Right cardiac atrium (tissue), 5 donors: ENCODE measurements around the gene DCAF15. TPM values are rescaled to one million over a fixed set of nuclear protein-coding genes. Genes with fewer than 3 reads are reported as not detected.

Source experiments
- ATAC-seq, 2 donors: fragments of 200-7000 bp; cut with Tn5 transposase; one replicate each; pipeline versions ENCODE4 v1.8.0 to v1.9.1; 2020; ENCODE audit warnings: moderate library complexity in 2 of 2, mild to moderate bottlenecking in 1 of 2
- DNase-seq, 3 donors: peaks; one replicate each; pipeline ENCODE4 v3.0.0-alpha.2; 2020
- H3K27ac ChIP-seq: one replicate; pipeline ENCODE4 v1.5.1; 2013; ENCODE audit warnings: mild to moderate bottlenecking, low read length, control low read depth, moderate library complexity
- H3K27me3 ChIP-seq: one replicate; pipeline ENCODE4 v1.6.1; 2013; ENCODE audit not compliant: control insufficient read depth, insufficient read depth
- H3K4me1 ChIP-seq: one replicate; pipeline ENCODE4 v1.6.1; 2013; ENCODE audit warnings: low read length; ENCODE audit not compliant: control insufficient read depth, insufficient read depth
- H3K4me3 ChIP-seq: one replicate; pipeline ENCODE4 v1.5.1; 2013; ENCODE audit warnings: low read length, control low read depth
- H3K9me3 ChIP-seq: one replicate; pipeline ENCODE4 v1.6.1; 2013; ENCODE audit warnings: low read length; ENCODE audit not compliant: control insufficient read depth
- WGBS: extraction: QIAGEN DNeasy Blood & Tissue Kit; methylation state at CpG from one replicate; pipeline ENCODE4 v1.1.7; 2013; 5-methylcytosine and 5-hydroxymethylcytosine counted together
- intact Hi-C, 4 donors: fragments of 100-400 bp; cut with DNase I; formaldehyde crosslinking; loops; one replicate each; pipeline versions ENCODE4 v1.11.0 to v1.14.0; 2022 to 2023
- polyA plus RNA-seq: library from polyadenylated mRNA; stranded (reverse); fragments of 200-250 nt; gene quantifications from one replicate; pipeline ENCODE4 v1.2.3, GENCODE V29; 2013
- total RNA-seq, 4 donors: library from RNA; stranded (reverse); fragmentation: NEBNext Ultra II Directional; extraction: Animal tissue kit (Norgen Biotek cat#: 25700); gene quantifications; one replicate each; pipeline ENCODE4 v1.2.1, GENCODE V29; 2021
- donor health status: healthy with polysubstance abuse.
- donor health status: DM: no; HTN: yes; CAD: no.
- donor health status: DM: no; HTN: no; CAD: no.
- donor health status: DM: no; HTN: yes; CAD: no; lungs with severe emphysema.
- donor health status: DM: yes; HTN: yes; CAD: no.

Gene DCAF15
- total and polyA plus RNA-seq, 5 donors, result 20.3 to 24.1 (median 21.5) TPM

DNA sequence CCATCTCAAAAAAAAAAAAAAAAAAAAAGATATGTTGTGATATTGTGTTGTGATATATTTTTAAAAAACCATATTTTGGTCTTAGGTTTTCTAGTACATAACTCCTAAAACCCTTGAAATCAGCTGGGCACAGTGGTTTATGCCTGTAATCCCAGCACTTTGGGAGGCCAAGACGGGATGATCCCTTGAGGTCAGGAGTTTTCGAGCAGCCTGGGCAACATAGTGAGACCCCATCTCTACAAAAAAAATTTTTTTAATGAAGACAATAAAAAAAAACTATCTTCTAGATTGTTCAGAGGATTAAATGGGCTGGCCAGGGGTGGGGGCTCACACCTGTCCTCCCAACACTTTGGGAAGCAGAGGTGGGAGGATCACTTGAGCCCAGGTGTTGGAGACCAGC, 1.3 kb upstream of the DCAF15 start:
- H3K27ac ChIP-seq, result no peak overlapping the region
- no peaks in the 10 kb centered on the region for H3K9me3 ChIP-seq
- 87% methylated on average over 2 of the region's 2 CpGs for WGBS
- ATAC-seq (no peak), DNase-seq (no peak)
- H3K4me3 ChIP-seq, result no peak overlapping the region
- H3K27me3 ChIP-seq, result no peaks in the 10 kb centered on the region
- H3K4me1 ChIP-seq, result peaks cover 5% of the 10 kb centered on the region
- intact Hi-C loops, result no loop called here

DNA sequence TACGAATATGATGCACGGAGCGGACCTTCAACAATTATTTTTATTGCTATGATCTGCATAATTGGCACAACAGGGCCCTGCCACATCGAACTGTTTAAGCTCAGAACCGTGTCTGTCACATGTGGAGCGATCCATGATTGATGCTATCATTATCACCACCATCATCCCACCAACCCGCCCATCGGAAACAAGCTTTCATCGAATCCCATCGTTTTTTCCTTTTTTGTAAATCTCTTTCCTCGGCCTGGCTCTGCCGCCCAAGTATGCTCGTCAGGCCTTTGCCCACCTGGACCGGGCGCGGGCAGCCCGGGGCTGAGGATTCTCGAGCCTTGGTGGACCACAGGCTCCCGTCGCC, 533 bp upstream of the DCAF15 start:
- ATAC-seq (no peak), DNase-seq (no peak)
- H3K27ac ChIP-seq, result no peak overlapping the region
- WGBS, result 13% methylated on average over 20 of the region's 20 CpGs
- H3K27me3 ChIP-seq, result no peaks in the 10 kb centered on the region
- H3K9me3 ChIP-seq, result no peaks in the 10 kb centered on the region
- H3K4me3 ChIP-seq, result peak overlapping the region; percentile 29
- intact Hi-C loops, result no loop called here
- peaks cover 5% of the 10 kb centered on the region for H3K4me1 ChIP-seq

DNA sequence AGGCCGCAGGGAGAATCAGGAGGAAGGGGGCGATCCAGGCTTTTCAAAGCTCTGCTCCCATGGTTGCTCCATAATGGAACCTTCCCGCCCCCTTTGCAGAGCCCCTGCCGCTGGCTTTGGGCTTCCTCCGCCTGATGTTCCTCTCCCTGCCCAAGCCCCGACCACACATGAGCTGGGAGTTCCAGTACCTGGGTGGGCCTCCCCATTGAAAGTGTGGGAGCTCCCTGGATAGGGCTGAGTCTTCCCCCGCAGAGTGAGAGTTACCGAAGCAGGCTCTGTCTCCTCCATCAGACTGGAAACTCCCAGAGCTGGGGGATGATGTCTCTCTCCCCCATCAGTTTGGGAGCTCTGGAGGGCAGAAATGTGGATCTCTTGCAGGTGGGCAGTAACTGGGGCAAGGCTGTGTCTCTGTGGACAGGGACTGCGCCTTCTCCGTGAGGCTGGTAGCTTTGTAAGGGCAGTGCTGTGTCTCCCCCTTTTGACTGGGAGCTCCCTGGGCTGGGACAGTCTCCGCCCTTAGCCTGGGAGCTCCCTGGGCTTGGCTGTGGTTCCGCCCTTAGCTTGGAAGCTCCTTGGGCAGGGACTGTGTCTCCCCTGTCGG, 722 bp downstream of the DCAF15 start:
- peaks cover 5% of the 10 kb centered on the region for H3K4me1 ChIP-seq
- H3K4me3 ChIP-seq, result peak overlapping the region; percentile 93
- peak; percentile 57 to 77 (median 72) for DNase-seq
- no peaks in the 10 kb centered on the region for H3K9me3 ChIP-seq
- H3K27ac ChIP-seq, result peak overlapping the region; percentile 15
- intact Hi-C loops, result no loop called here
- H3K27me3 ChIP-seq, result no peaks in the 10 kb centered on the region
- WGBS, result 6% methylated on average over 13 of the region's 13 CpGs
- peak; percentile 12 to 48 for ATAC-seq

DNA sequence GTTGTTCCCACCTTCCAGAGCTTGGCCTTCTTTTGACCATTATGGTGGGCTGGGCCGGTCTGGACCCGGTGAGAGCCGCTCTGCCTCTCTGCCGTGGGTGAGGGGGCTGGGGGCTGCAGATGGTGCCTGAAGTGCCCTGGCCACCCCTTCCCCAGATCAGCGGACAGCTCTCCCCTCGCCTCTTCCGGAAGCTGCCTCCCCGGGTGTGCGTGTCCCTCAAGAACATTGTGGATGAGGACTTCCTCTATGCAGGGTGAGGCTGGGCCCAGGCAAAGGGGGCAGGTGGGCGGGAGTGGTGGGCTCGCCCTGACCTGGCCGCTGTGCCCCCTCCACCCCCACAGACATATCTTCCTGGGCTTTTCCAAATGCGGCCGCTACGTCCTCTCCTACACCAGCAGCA, 1.9 kb downstream of the DCAF15 start:
- DNase-seq (no peak), ATAC-seq (no peak)
- intact Hi-C loops, result no loop called here
- Histone ChIP-seq H3K27ac (no peak overlapping the region), H3K4me1 (peaks cover 5% of the 10 kb centered on the region), H3K9me3 (no peaks in the 10 kb centered on the region), H3K4me3 (no peak overlapping the region), H3K27me3 (no peaks in the 10 kb centered on the region)
- WGBS, result 95% methylated on average over 15 of the region's 15 CpGs

DNA sequence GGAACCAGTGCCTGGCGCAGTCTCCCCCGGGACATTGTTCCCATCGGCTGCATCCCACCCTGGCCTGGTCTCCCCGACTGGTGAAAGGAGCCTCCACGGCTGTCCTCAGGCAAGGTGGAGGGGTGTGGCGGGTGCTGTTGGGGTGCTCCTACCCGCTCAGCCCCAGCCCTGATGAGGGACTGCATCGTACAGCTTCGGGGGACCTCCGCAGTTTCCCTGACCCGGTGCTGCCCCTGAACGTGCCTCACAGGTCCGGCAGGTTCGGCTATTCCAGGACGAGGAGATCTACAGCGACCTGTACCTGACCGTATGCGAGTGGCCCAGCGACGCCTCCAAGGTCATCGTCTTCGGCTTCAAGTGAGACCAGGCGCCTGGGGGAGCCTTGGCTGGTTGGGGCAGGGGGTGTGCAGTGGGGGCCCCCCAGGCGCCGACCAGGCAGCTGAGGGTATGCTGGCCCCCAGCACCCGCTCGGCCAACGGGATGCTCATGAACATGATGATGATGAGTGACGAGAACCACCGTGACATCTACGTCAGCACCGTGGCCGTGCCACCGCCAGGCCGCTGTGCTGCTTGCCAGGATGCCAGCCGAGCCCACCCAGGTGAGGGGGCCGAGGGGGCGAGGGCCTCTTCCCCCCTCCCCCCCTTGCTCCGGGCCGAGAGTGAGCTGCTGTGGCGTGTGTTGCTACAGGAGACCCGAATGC, 3.5 kb downstream of the DCAF15 start:
- H3K27ac ChIP-seq, result no peak overlapping the region
- ATAC-seq, result no peak
- DNase-seq, result peak in 1 of 3 donors; percentile 62
- no peaks in the 10 kb centered on the region for H3K27me3 ChIP-seq
- intact Hi-C loops, result no loop called here
- 93% methylated on average over 42 of the region's 42 CpGs for WGBS
- no peaks in the 10 kb centered on the region for H3K9me3 ChIP-seq
- peaks cover 5% of the 10 kb centered on the region for H3K4me1 ChIP-seq
- no peak overlapping the region for H3K4me3 ChIP-seq

DNA sequence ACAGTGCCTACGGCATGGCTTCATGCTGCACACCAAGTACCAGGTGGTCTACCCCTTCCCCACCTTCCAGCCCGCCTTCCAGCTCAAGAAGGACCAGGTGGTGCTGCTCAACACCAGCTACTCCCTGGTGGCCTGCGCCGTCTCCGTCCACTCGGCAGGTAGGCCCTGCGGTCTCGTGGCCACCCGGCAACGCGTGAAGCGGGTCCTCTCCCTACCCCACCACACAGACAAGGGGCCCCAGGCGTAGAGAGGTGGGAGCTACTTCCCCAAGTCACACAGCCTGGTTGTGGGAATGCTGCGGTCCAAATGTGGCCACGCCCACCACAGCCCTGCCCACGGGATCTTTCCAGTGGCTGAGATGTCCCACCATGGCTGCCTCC, 4.0 kb downstream of the DCAF15 start:
- Histone ChIP-seq H3K4me3 (no peak overlapping the region), H3K4me1 (peaks cover 5% of the 10 kb centered on the region), H3K27me3 (no peaks in the 10 kb centered on the region), H3K9me3 (no peaks in the 10 kb centered on the region), H3K27ac (no peak overlapping the region)
- no peak for ATAC-seq
- intact Hi-C loops, result no loop called here
- 93% methylated on average over 16 of the region's 16 CpGs for WGBS
- DNase-seq, result peak in 1 of 3 donors; percentile 52

DNA sequence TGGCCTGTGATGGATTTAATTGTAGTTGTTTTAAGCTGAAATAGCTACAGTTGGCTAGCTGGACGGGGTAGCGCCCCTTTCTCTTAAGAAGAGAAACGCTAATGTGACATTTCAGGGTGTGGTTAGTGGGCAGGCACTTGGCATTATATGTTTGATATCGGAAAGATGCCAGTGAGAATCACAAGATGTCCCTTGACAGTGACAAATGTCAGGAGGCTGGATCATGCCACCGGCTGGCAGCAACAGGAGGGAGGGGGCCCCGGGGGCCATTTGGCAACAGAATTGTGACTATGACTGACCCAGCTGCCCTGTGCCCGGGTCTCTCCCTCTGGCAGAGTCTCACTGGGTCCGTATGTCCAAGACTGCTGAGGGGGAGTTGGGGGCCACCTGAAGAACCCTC, 4.7 kb downstream of the DCAF15 start:
- intact Hi-C loops, result no loop called here
- H3K27ac ChIP-seq, result no peak overlapping the region
- no peak for ATAC-seq

DNA sequence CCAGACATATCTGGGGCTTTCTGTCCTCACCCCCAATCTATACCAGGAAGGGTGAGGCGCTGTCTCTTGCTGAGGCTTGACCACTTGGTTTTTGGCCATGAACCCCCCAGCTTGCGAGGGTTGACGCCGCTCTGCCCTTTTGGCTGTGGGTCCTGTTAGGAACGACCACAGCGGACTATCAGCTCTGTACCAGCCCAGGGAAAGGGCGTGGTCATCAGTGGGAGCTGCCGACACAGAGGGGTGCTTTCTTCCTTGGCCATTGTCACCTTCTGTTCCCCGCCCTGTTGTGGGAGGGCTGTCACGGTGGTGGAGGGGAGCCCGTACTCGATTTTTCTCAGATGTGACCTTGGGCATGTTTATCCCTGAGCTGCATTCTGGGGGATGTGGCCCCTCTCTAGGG, 5.7 kb downstream of the DCAF15 start:
- ATAC-seq (no peak), DNase-seq (no peak)
- Histone ChIP-seq H3K27ac (no peak overlapping the region), H3K4me3 (no peak overlapping the region), H3K4me1 (peaks cover 5% of the 10 kb centered on the region), H3K9me3 (no peaks in the 10 kb centered on the region), H3K27me3 (no peaks in the 10 kb centered on the region)
- intact Hi-C loops, result no loop called here
- WGBS, result 80% methylated on average over 12 of the region's 12 CpGs

More for the DNA sequence above, 4.7 kb downstream of the DCAF15 start:
- no peak overlapping the region for H3K4me3 ChIP-seq
- WGBS, result 71% methylated on average over 8 of the region's 8 CpGs
- peak in 1 of 3 donors; percentile 81 for DNase-seq
- no peaks in the 10 kb centered on the region for H3K9me3 ChIP-seq
- peaks cover 5% of the 10 kb centered on the region for H3K4me1 ChIP-seq
- no peaks in the 10 kb centered on the region for H3K27me3 ChIP-seq

DNA sequence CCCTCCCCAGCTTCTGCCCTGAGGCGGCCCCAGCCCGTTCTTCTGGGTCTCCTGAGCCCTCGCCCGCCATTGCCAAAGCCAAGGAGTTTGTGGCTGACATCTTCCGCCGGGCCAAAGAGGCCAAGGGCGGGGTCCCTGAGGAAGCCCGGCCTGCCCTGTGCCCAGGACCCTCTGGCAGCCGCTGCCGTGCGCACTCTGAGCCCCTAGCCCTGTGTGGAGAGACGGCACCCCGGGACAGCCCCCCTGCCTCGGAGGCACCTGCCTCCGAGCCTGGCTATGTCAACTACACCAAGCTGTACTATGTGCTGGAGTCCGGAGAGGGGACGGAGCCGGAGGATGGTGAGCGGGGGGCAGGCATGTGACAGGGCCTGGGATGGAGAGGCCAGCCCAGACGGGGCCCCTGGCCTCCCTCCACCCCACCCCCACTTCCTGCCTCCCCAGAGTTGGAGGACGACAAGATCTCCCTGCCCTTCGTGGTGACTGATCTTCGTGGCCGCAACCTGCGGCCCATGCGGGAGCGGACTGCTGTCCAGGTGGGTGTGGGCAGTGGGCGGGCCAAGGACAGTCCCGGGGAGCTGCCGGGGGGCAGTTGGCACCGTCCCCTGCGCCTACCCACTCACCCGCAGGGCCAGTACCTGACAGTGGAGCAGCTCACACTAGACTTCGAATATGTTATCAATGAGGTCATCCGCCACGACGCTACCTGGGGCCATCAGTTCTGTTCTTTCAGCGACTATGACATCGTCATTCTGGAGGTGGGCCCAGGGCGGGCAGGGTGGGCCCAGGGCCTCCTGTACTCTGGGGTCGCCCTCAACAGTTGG, 7.0 kb downstream of the DCAF15 start:
- WGBS, result 88% methylated on average over 41 of the region's 41 CpGs
- no peaks in the 10 kb centered on the region for H3K27me3 ChIP-seq
- no peak for ATAC-seq
- intact Hi-C loops, result no loop called here
- H3K4me1 ChIP-seq, result no peaks in the 10 kb centered on the region
- DNase-seq, result peak in 1 of 3 donors; percentile 58
- no peak overlapping the region for H3K27ac ChIP-seq
- no peaks in the 10 kb centered on the region for H3K9me3 ChIP-seq
- no peak overlapping the region for H3K4me3 ChIP-seq

DNA sequence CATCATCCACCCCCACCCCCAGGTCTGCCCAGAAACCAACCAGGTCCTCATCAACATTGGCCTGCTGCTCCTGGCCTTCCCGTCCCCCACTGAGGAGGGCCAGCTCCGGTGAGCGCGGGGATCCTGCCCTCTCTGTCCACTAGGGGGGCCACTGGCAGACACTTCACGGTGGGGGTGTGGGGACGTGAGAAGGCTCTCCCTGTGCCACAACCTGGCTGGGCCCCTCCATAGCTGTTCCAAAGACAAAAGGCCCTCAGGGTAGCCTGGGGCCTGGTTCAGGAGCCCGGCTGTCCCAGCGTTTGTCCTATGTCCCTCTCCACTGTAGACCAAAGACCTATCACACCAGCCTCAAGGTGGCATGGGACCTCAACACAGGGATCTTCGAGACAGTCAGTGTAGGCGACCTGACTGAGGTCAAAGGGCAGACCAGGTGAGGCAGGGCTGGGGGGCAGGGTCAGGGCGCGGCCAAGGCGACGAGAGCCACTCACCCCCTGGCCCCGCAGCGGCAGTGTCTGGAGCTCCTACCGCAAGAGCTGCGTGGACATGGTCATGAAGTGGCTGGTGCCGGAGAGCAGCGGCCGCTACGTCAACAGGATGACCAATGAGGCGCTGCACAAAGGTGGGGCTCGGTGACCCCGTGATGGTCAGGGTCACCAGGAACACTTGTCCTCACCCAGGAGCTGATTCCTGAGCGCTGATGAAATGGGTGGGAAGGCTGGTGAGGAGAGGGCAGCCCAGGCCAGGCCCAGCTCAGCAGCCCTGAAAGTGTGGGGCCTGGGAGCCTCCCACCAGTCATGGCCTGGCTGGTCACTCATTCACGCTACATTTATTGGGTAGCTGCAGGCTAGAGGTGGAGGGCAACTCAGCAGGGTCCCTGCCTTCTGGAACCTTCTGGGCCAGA, 7.9 kb downstream of the DCAF15 start:
- 87% methylated on average over 27 of the region's 27 CpGs for WGBS
- H3K9me3 ChIP-seq, result no peaks in the 10 kb centered on the region
- no peaks in the 10 kb centered on the region for H3K27me3 ChIP-seq
- ATAC-seq (no peak), DNase-seq (peak in 2 of 3 donors; percentile 66 to 74)
- H3K4me1 ChIP-seq, result no peaks in the 10 kb centered on the region
- no peak overlapping the region for H3K4me3 ChIP-seq
- intact Hi-C loops, result no loop called here
- H3K27ac ChIP-seq, result no peak overlapping the region
